GM21737 (cell line): ENCODE data around the gene KAT5.
"Not testable (repeated sequence)": the region's sequence is repeated elsewhere in the genome, so short reads cannot be mapped to it uniquely, and the experiment has no call there.

Experiments used
- ATAC-seq: cut with Tn5 transposase; IDR thresholded peaks from one replicate; pipeline ENCODE4 v1.9.1; 2021; ENCODE audit warnings: mild to moderate bottlenecking, moderate library complexity; ENCODE audit not compliant: unreplicated experiment

Gene KAT5

GRCh38 chr11:65708451-65708850, 3.6 kb upstream of the KAT5 start:
- ATAC-seq = no peak

- no peak for ATAC-seq
Observed at GRCh38 chr11:65709661-65710060, 2.4 kb upstream of the KAT5 start.

- ATAC-seq = no peak
Observed at GRCh38 chr11:65710421-65710820, 1.6 kb upstream of the KAT5 start.

GRCh38 chr11:65712633-65713076, 603 bp downstream of the KAT5 start:
- ATAC-seq = no peak

- ATAC-seq = no peak
Observed at GRCh38 chr11:65713212-65713969, 1.3 kb downstream of the KAT5 start.

- ATAC-seq = no peak
Observed at GRCh38 chr11:65714433-65714832, 2.4 kb downstream of the KAT5 start.

GRCh38 chr11:65716302-65716701, 4.2 kb downstream of the KAT5 start:
- ATAC-seq = no peak

GRCh38 chr11:65716774-65717405, 4.8 kb downstream of the KAT5 start:
- ATAC-seq = no peak

GRCh38 chr11:65717906-65718305, 5.9 kb downstream of the KAT5 start:
- no peak for ATAC-seq

- ATAC-seq = no peak
Observed at GRCh38 chr11:65718531-65718930, 6.5 kb downstream of the KAT5 start.

- no peak for ATAC-seq
Observed at GRCh38 chr11:65718964-65719492, 7.0 kb downstream of the KAT5 start.

- ATAC-seq = peak; percentile 11
Observed at GRCh38 chr11:65719871-65720210, 7.8 kb downstream of the KAT5 start.

GRCh38 chr11:65720211-65720934, 8.3 kb downstream of the KAT5 start, which contains the start of gene RNASEH2C:
TSS of gene RNASEH2C (minus strand) at chr11:65720798. CDS start at chr11:65720758, 40 bp downstream.
- peak; percentile 57 for ATAC-seq

- no peak for ATAC-seq
Observed at GRCh38 chr11:65722261-65722660, 10.2 kb downstream of the KAT5 start.

- ATAC-seq = no peak
Observed at GRCh38 chr11:65726660-65727059, 14.6 kb downstream of the KAT5 start.

GRCh38 chr11:65727865-65728264, 15.8 kb downstream of the KAT5 start:
- ATAC-seq = no peak

- no peak for ATAC-seq
Observed at GRCh38 chr11:65730461-65730860, 18.4 kb downstream of the KAT5 start.

- not testable (repeated sequence) for ATAC-seq
Observed at GRCh38 chr11:65735111-65735510, 23.1 kb downstream of the KAT5 start.

GRCh38 chr11:65736810-65737209, 24.8 kb downstream of the KAT5 start:
- no peak for ATAC-seq

GRCh38 chr11:65739022-65739421, 27.0 kb downstream of the KAT5 start:
- no peak for ATAC-seq

GRCh38 chr11:65741185-65741584, 29.1 kb downstream of the KAT5 start:
- no peak for ATAC-seq

- ATAC-seq = no peak
Observed at GRCh38 chr11:65742353-65742752, 30.3 kb downstream of the KAT5 start.
